ENCODE measurements around the gene TTC28.

TTC28 gene

GRCh38 chr22:27973846-27974245 lies 705.8 kb downstream of the TTC28 start:
- no peaks in the 10 kb centered on the region for H3K9me2 ChIP-seq (replicated peaks; ENCODE audit: low read depth, low read length)
- no peaks in the 10 kb centered on the region for H4K20me1 ChIP-seq (ENCODE audit: insufficient read depth, low read length, poor library complexity, severe bottlenecking)
- no peak for TF ChIP-seq CTCF (conservative IDR thresholded peaks at IDR 0.05; ENCODE audit: low read length)
- no peak for TF ChIP-seq EZH2phosphoT487 (IDR thresholded peaks at IDR 0.05; ENCODE audit: borderline replicate concordance)
- H3K9ac ChIP-seq (ENCODE audit: low read depth, low read length, poor library complexity, severe bottlenecking), result no peak overlapping the region
- H3K4me1 ChIP-seq (ENCODE audit: insufficient read depth, low read length, poor library complexity, severe bottlenecking), result peaks cover 5% of the 10 kb centered on the region
- no peak overlapping the region for H2AFZ ChIP-seq (ENCODE audit: low read length)
- H3F3A ChIP-seq (ENCODE audit: low read depth), result no peaks in the 10 kb centered on the region
- H3K27me3 ChIP-seq (ENCODE audit: insufficient read depth, low read length, poor library complexity, severe bottlenecking), result no peaks in the 10 kb centered on the region
- H3K79me2 ChIP-seq (ENCODE audit: insufficient read depth, low read length), result no peaks in the 10 kb centered on the region
- no peaks in the 10 kb centered on the region for H3K36me3 ChIP-seq (ENCODE audit: insufficient read depth, low read length)
- no peaks in the 10 kb centered on the region for H3K9me3 ChIP-seq (ENCODE audit: insufficient read depth, low read depth, low read length)
- H3K4me3 ChIP-seq (ENCODE audit: low read length, poor library complexity, severe bottlenecking), result no peak overlapping the region
- H3K4me2 ChIP-seq (ENCODE audit: low read depth, low read length, poor library complexity, severe bottlenecking), result no peak overlapping the region

- H3K9me3 ChIP-seq (ENCODE audit: insufficient read depth, low read depth, low read length), result no peaks in the 10 kb centered on the region
- no peak overlapping the region for H3K4me2 ChIP-seq (ENCODE audit: low read depth, low read length, poor library complexity, severe bottlenecking)
- H3K4me1 ChIP-seq (ENCODE audit: insufficient read depth, low read length, poor library complexity, severe bottlenecking), result peaks cover 5% of the 10 kb centered on the region
- H2AFZ ChIP-seq (ENCODE audit: low read length), result no peak overlapping the region
- no peaks in the 10 kb centered on the region for H3K79me2 ChIP-seq (ENCODE audit: insufficient read depth, low read length)
- no peaks in the 10 kb centered on the region for H3K9me2 ChIP-seq (replicated peaks; ENCODE audit: low read depth, low read length)
- no peaks in the 10 kb centered on the region for H3F3A ChIP-seq (ENCODE audit: low read depth)
- no peaks in the 10 kb centered on the region for H3K36me3 ChIP-seq (ENCODE audit: insufficient read depth, low read length)
- H3K9ac ChIP-seq (ENCODE audit: low read depth, low read length, poor library complexity, severe bottlenecking), result no peak overlapping the region
- no peaks in the 10 kb centered on the region for H4K20me1 ChIP-seq (ENCODE audit: insufficient read depth, low read length, poor library complexity, severe bottlenecking)
- TF ChIP-seq CTCF (conservative IDR thresholded peaks at IDR 0.05; ENCODE audit: low read length), result no peak
- TF ChIP-seq EZH2phosphoT487 (IDR thresholded peaks at IDR 0.05; ENCODE audit: borderline replicate concordance), result no peak
- H3K27me3 ChIP-seq (ENCODE audit: insufficient read depth, low read length, poor library complexity, severe bottlenecking), result no peaks in the 10 kb centered on the region
- no peak overlapping the region for H3K4me3 ChIP-seq (ENCODE audit: low read length, poor library complexity, severe bottlenecking)
These were observed 706.6 kb downstream of the TTC28 start for GRCh38 chr22:27972732-27973698.

GRCh38 chr22:27971926-27972325 lies 707.7 kb downstream of the TTC28 start:
- Histone ChIP-seq H3K4me3 (ENCODE audit: low read length, poor library complexity, severe bottlenecking) (no peak overlapping the region), H4K20me1 (ENCODE audit: insufficient read depth, low read length, poor library complexity, severe bottlenecking) (no peaks in the 10 kb centered on the region), H2AFZ (ENCODE audit: low read length) (no peak overlapping the region), H3K9ac (ENCODE audit: low read depth, low read length, poor library complexity, severe bottlenecking) (no peak overlapping the region), H3K9me2 (replicated peaks; ENCODE audit: low read depth, low read length) (no peaks in the 10 kb centered on the region), H3K4me2 (ENCODE audit: low read depth, low read length, poor library complexity, severe bottlenecking) (no peak overlapping the region), H3F3A (ENCODE audit: low read depth) (no peaks in the 10 kb centered on the region), H3K36me3 (ENCODE audit: insufficient read depth, low read length) (no peaks in the 10 kb centered on the region), H3K4me1 (ENCODE audit: insufficient read depth, low read length, poor library complexity, severe bottlenecking) (peaks cover 5% of the 10 kb centered on the region), H3K9me3 (ENCODE audit: insufficient read depth, low read depth, low read length) (no peaks in the 10 kb centered on the region), H3K27me3 (ENCODE audit: insufficient read depth, low read length, poor library complexity, severe bottlenecking) (no peaks in the 10 kb centered on the region), H3K79me2 (ENCODE audit: insufficient read depth, low read length) (no peaks in the 10 kb centered on the region)
- TF ChIP-seq CTCF (conservative IDR thresholded peaks at IDR 0.05; ENCODE audit: low read length), result no peak
- TF ChIP-seq EZH2phosphoT487 (IDR thresholded peaks at IDR 0.05; ENCODE audit: borderline replicate concordance), result no peak

Measured in Loucy (cell line).